Body of pancreas (tissue), 4 donors: ENCODE results near the gene SPAG5.

Experiments used
- POLR2A ChIP-seq, 3 donors: fragments of 450-650 bp; IDR thresholded peaks; one replicate each; pipeline ENCODE4 v1.6.1; 2016; ENCODE audit warnings: antibody characterized with exemption in 3 of 3, mild to moderate bottlenecking in 2 of 3
- TF ChIP-seq, protein P1 (sequence below), 7 experiments: fragments of 450-650 bp in 4 of 7; fragments of 200-600 bp in 3 of 7; sonication (generic) in 3 of 7; IDR thresholded peaks; one replicate each; pipeline ENCODE4 v1.5.1; 2016 to 2019; ENCODE audit warnings: antibody characterized with exemption in 7 of 7

GRCh38 chr17:28597606-28598383 is 1.0 kb downstream of the SPAG5 start:
- TF ChIP-seq, protein P1, sequence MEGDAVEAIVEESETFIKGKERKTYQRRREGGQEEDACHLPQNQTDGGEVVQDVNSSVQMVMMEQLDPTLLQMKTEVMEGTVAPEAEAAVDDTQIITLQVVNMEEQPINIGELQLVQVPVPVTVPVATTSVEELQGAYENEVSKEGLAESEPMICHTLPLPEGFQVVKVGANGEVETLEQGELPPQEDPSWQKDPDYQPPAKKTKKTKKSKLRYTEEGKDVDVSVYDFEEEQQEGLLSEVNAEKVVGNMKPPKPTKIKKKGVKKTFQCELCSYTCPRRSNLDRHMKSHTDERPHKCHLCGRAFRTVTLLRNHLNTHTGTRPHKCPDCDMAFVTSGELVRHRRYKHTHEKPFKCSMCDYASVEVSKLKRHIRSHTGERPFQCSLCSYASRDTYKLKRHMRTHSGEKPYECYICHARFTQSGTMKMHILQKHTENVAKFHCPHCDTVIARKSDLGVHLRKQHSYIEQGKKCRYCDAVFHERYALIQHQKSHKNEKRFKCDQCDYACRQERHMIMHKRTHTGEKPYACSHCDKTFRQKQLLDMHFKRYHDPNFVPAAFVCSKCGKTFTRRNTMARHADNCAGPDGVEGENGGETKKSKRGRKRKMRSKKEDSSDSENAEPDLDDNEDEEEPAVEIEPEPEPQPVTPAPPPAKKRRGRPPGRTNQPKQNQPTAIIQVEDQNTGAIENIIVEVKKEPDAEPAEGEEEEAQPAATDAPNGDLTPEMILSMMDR (IDR thresholded peaks at IDR 0.05): no peak
- TF ChIP-seq POLR2A (IDR thresholded peaks at IDR 0.05): no peak
